ENCODE results near the gene AZGP1. TPM values are rescaled to one million over a fixed set of nuclear protein-coding genes. Genes with fewer than 3 reads are reported as not detected.

Gene AZGP1
- total and polyA plus RNA-seq, 2 of the 13 experiments (the other 11 are each of a cell fraction or from before 2014, with no cell fraction given), result 93.8 to 229 TPM

DNA sequence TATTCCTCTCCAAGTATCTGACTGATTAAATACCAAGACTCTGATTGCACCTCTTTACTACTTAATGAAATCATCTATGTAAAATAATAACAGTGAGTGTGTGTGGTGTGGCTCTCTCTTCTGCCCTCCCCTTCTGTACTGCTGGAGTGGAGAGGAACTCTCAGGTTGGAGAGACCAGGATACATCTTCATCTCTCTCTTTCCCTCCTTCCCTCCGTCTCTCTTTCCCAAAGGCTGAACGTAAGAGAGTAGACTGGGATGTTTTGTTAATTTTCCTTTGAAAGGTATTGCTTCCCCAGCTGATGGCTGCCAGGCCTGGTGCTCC, 46.1 kb downstream of the AZGP1 start:
- Histone ChIP-seq H3K36me3 (replicated peaks in 1 of 2; ENCODE audit: control insufficient read depth in 1 of 2, insufficient read depth in 2 of 2, low read length in 2 of 2) (no peaks in the 10 kb centered on the region), H3K9me3 (ENCODE audit: low read length) (no peaks in the 10 kb centered on the region), H3K27me3 (ENCODE audit: control insufficient read depth in 1 of 2, insufficient read depth in 2 of 2, low read length in 2 of 2) (no peaks in the 10 kb centered on the region), H3K79me2 (ENCODE audit: insufficient read depth, low read length) (no peaks in the 10 kb centered on the region), H3K27ac (ENCODE audit: extremely low read length, insufficient read depth, low read length) (no peak overlapping the region), H3K4me2 (ENCODE audit: low read depth, low read length) (peak overlapping the region; percentile 84), H2AFZ (ENCODE audit: low read length) (peak overlapping the region; percentile 67), H4K20me1 (ENCODE audit: insufficient read depth, low read length) (no peaks in the 10 kb centered on the region), H3K4me1 (ENCODE audit: insufficient read depth, low read length) (peaks cover 48% of the 10 kb centered on the region), H3K4me3 (replicated peaks in 1 of 3; ENCODE audit: insufficient read depth in 1 of 3, low read depth in 2 of 3, low read length in 3 of 3) (peak overlapping the region in 2 of 3 experiments; percentile 61 to 71; a peak in 4 of 6 replicates), H3K9ac (ENCODE audit: insufficient read depth, low read depth, low read length) (peak overlapping the region; percentile 53)
- TF ChIP-seq ZNF605 (CRISPR knock-in tag; IDR thresholded peaks at IDR 0.05), result no peak
- no peak for TF ChIP-seq CEBPB (IDR thresholded peaks at IDR 0.05; ENCODE audit: borderline replicate concordance, low read depth, low read length)
- TF ChIP-seq SSRP1 (CRISPR knock-in tag; IDR thresholded peaks at IDR 0.05), result no peak
- no peak for TF ChIP-seq ZNF879 (CRISPR knock-in tag; IDR thresholded peaks at IDR 0.05)
- no peak for TF ChIP-seq GATA4 (IDR thresholded peaks at IDR 0.05; ENCODE audit: borderline replicate concordance, low read depth)
- TF ChIP-seq, protein P1, sequence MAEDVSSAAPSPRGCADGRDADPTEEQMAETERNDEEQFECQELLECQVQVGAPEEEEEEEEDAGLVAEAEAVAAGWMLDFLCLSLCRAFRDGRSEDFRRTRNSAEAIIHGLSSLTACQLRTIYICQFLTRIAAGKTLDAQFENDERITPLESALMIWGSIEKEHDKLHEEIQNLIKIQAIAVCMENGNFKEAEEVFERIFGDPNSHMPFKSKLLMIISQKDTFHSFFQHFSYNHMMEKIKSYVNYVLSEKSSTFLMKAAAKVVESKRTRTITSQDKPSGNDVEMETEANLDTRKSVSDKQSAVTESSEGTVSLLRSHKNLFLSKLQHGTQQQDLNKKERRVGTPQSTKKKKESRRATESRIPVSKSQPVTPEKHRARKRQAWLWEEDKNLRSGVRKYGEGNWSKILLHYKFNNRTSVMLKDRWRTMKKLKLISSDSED (CRISPR knock-in tag; IDR thresholded peaks at IDR 0.05), result no peak
- no peak for TF ChIP-seq GTF2F1 (IDR thresholded peaks at IDR 0.05; ENCODE audit: low read length)
- TF ChIP-seq TCF12 (IDR thresholded peaks at IDR 0.05), result no peak
- no peak for TF ChIP-seq TCF12 (CRISPR knock-in tag; IDR thresholded peaks at IDR 0.05)
- no peak for TF ChIP-seq ONECUT2 (CRISPR knock-in tag; IDR thresholded peaks at IDR 0.05)
- TF ChIP-seq, protein P2, sequence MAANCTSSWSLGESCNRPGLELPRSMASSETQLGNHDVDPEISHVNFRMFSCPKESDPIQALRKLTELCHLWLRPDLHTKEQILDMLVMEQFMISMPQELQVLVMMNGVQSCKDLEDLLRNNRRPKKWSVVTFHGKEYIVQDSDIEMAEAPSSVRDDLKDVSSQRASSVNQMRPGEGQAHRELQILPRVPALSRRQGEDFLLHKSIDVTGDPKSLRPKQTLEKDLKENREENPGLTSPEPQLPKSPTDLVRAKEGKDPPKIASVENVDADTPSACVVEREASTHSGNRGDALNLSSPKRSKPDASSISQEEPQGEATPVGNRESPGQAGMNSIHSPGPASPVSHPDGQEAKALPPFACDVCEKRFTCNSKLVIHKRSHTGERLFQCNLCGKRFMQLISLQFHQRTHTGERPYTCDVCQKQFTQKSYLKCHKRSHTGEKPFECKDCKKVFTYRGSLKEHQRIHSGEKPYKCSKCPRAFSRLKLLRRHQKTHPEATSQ (CRISPR knock-in tag; IDR thresholded peaks at IDR 0.05; ENCODE audit: borderline replicate concordance), result no peak
- TF ChIP-seq, protein P3, sequence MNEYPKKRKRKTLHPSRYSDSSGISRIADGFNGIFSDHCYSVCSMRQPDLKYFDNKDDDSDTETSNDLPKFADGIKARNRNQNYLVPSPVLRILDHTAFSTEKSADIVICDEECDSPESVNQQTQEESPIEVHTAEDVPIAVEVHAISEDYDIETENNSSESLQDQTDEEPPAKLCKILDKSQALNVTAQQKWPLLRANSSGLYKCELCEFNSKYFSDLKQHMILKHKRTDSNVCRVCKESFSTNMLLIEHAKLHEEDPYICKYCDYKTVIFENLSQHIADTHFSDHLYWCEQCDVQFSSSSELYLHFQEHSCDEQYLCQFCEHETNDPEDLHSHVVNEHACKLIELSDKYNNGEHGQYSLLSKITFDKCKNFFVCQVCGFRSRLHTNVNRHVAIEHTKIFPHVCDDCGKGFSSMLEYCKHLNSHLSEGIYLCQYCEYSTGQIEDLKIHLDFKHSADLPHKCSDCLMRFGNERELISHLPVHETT (CRISPR knock-in tag; conservative IDR thresholded peaks at IDR 0.05), result no peak
- TF ChIP-seq SIX1 (CRISPR knock-in tag; IDR thresholded peaks at IDR 0.05; ENCODE audit: borderline replicate concordance), result no peak
- TF ChIP-seq PLRG1 (conservative IDR thresholded peaks at IDR 0.05), result no peak
- no peak for FAIRE-seq
- DNase-seq (ENCODE audit: low spot score), result no peak
- no TSS peak for BruUV-seq (replicated peaks)
- in situ Hi-C loops (cut with HindIII; ENCODE audit: extremely low pct_ligation_motif_present, low pct_unique_long_range_greater_than_20kb), result no loop called here
- CTCF ChIA-PET (ENCODE audit: low intra/inter-chr PET ratio, low total read pairs), result interaction anchor here (1.4 to 1.8 kb wide), 3 partner anchors 17 to 61 kb away, joined by 4 to 5 read pairs (median 5); no protein-coding TSS in a partner anchor
- POLR2A ChIA-PET, result interaction anchor here (0.5 to 3.1 kb wide), 10 partner anchors 8 to 372 kb away, joined by 3 to 50 read pairs (median 3); partner anchors contain the start of genes AZGP1, TRIM4 and ZKSCAN1
- WGBS (ENCODE audit: low lambda C conversion rate), result 0% methylated on average over 2 of the region's 2 CpGs
- intact Hi-C loops (cut with micrococcal nuclease; ENCODE audit: unreplicated experiment), result no loop called here
- peak; percentile 52 for ATAC-seq

All from HepG2 (cell line).